ENCODE data around the gene MFSD6.
A peak's percentile ranks its signal among the peaks of the same experiment; 100 is the strongest.

MFSD6 gene

DNA sequence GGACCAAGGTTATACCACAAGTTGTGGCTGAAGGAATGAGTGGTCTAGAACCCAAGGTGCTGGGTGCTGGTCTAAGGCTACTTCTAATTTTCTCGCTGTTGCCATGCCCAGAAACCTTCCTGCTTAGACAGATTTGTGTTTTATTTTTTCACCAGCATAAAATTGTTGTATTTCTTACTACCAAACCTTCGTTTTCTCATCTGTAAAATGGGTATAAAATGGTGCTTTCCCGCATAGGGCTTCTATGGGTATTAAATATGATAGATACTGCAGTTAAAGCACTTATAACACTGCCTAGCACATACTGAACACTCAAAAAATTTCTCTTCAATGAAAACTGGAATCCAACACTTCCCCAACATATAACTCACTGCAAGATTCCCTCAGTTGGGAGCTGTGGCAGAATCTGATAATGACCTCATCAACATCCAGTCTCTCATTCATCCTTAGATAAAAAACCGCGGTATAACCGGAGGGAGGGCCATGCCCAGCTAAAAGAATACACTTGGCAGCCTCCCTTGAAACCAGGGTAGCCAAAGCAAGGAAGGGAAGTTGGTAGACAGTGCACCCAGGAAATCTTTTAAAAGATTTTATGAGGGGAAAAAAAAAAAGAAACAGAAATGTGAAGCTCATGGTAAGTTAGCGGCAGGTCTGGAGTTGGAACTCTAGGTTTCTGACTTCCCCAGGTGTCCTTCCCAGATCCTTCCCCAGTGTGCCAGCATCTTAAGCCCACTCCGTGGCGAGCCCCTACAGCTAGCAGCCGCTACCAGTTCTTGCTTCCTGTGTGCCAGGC, 125.2 kb downstream of the MFSD6 start:
- DNase-seq (ENCODE audit: low spot score), result no peak
- TF ChIP-seq, protein P1, sequence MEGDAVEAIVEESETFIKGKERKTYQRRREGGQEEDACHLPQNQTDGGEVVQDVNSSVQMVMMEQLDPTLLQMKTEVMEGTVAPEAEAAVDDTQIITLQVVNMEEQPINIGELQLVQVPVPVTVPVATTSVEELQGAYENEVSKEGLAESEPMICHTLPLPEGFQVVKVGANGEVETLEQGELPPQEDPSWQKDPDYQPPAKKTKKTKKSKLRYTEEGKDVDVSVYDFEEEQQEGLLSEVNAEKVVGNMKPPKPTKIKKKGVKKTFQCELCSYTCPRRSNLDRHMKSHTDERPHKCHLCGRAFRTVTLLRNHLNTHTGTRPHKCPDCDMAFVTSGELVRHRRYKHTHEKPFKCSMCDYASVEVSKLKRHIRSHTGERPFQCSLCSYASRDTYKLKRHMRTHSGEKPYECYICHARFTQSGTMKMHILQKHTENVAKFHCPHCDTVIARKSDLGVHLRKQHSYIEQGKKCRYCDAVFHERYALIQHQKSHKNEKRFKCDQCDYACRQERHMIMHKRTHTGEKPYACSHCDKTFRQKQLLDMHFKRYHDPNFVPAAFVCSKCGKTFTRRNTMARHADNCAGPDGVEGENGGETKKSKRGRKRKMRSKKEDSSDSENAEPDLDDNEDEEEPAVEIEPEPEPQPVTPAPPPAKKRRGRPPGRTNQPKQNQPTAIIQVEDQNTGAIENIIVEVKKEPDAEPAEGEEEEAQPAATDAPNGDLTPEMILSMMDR (IDR thresholded peaks at IDR 0.05; ENCODE audit: extremely low read depth, missing control alignments), result no peak

DNA sequence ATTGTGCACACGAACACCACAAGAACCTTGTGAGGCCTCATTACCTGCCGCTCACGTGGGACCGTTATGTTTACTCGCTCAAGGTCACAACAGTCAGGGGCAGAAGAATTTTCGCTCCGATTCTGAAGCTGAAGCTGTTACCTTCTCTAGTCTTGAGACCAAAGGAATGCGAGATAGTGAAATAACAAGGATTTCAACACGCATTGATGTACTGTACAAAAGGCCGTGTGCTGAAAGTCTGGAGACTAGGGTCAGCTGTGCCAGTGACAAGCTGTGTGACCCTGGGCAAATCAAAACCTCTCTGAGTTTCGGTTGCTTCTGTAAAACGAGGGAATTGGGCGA, 125.8 kb downstream of the MFSD6 start:
- DNase-seq (ENCODE audit: low spot score), result peak; percentile 29
- TF ChIP-seq, protein P1 (IDR thresholded peaks at IDR 0.05; ENCODE audit: extremely low read depth, missing control alignments), result no peak

DNA sequence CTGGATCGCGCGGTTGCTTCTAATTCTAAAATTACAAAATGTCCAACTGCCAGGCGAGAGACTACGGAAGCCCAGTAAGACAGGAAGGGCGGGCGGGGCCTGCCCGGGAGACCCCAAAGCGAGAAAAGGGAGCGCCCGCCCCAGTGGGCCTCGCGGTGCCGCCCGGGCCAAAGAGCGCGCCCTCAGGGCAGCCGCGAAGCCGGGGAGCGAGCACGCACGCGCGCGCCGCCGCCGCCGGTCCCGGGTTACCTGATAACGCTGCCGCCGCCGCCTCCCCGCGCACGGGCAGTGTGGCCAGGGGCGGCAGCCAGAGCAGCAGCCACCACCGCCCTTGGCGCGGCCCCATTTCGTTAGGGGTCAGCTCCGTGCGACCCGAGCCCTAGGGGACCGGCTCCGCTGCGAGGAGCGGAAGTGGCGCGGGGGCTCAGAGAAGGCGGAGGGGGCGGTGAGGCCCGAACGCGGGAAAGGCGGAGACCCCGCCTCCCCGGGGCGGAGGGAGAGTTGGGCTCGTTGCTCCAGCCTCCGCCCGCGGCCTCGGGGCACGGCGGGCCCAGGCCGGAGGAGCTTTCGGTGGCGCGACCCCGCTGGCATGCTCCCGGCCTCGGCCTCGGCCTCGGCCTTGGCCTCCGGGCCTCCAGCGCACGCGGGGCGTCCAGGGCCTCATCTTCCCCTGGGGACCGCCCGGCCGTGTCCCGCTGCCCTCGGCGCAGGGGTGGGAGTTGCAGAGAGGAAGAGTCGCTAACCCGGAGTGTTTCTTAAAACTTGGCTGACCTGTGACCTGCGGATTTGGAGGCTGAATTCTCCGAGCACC, 126.4 kb downstream of the MFSD6 start, which contains the start of gene NEMP2:
NEMP2 (minus strand) TSS at position 413 of the 811 bp plus-strand sequence; CDS start at position 346, 67 bp downstream.
- peak; percentile 91 for DNase-seq (ENCODE audit: low spot score)
- TF ChIP-seq, protein P1 (IDR thresholded peaks at IDR 0.05; ENCODE audit: extremely low read depth, missing control alignments), result no peak

DNA sequence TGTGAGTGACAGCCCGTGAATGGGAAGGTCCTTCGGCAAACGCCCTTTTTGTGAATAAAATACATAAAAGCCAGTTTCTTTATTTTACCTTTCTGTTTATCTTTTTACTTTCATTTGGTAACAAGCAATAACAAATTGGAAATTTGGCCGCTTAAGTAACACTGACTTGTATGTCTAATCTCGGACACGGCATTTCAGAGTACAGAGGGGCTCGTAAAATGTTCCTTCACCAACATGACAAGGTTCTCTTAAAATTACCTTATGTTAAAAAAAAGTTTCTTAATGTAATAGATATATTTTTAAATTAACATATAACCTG, 126.9 kb downstream of the MFSD6 start:
- TF ChIP-seq, protein P1 (IDR thresholded peaks at IDR 0.05; ENCODE audit: extremely low read depth, missing control alignments), result no peak

DNA sequence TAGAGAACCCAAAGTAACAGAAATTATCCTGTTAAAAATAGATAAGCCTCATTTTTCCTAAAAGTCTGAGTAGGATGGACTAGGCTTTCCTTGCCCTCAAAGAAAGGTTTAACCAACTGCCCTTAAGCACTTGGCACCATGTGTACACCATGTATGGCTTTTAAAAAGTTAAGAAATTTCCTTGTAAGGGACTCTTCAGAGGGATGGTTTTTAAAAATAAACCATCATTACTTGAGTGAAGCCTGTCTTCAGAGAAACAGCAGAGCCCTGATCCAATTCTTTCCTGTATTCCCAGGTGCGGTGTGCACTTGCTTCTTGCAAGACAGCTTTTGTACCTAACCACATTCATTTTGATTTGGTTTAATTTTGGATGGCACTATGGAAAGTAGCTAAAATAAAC, 127.4 kb downstream of the MFSD6 start:
- TF ChIP-seq, protein P1 (IDR thresholded peaks at IDR 0.05; ENCODE audit: extremely low read depth, missing control alignments), result no peak
- DNase-seq (ENCODE audit: low spot score), result no peak

More for the DNA sequence above, 126.9 kb downstream of the MFSD6 start:
- DNase-seq (ENCODE audit: low spot score), result no peak

DNA sequence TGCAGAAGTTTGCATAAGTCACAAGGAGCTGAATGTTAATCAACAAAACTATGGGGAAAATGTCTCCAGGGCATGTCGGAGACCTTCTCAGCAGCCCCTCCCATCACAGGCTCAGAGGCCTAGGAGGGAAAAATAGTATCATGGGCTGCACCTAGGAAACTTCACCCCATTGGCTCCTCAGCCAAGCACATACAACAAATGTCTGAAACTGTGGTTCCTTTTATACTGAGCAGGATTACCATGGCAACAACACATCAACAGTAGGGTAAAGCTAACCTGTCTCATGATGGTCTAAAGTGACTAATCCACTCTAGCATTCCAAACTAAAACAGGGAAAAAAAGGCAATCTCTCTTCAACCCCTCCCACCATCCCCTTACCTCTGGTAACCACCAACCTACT, 129.6 kb downstream of the MFSD6 start:
- no peak for DNase-seq (ENCODE audit: low spot score)
- TF ChIP-seq, protein P1 (IDR thresholded peaks at IDR 0.05; ENCODE audit: extremely low read depth, missing control alignments), result no peak

DNA sequence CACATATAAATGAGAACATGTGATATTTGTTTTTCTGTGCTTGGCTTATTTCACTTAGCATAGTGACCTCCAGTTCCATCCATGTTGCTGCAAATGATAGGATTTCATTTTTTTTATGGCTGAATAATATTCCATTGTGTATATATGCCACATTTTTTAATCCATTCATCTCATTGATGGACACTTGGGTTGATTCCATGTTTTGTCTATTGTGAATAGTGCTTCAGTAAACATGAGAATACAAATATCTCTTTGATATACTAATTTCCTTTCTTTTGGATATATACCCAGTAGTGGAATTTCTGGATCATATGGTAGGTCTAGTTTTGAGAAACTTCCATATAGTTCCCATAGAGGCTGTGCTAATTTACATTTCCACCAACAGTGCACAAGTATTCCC, 130.0 kb downstream of the MFSD6 start:
- TF ChIP-seq, protein P1 (IDR thresholded peaks at IDR 0.05; ENCODE audit: extremely low read depth, missing control alignments), result no peak
- no peak for DNase-seq (ENCODE audit: low spot score)

Measured in GM20000 (cell line).